K562 (cell line): ENCODE results near the gene DBNDD2. TPM values are rescaled to one million over a fixed set of nuclear protein-coding genes. Genes with fewer than 3 reads are reported as not detected.

Source experiments
- ATAC-seq: fragments of 200-7000 bp; cut with Tn5 transposase; 3 replicates; pipeline ENCODE4 v1.9.1; 2020; ENCODE audit warnings: moderate library complexity
- BruUV-seq: library from RNA; stranded (reverse); fragments of 400-500 nt; replicated peaks from 2 replicates; lab custom pipeline; 2021; lab: Mats Ljungman, UMichigan
- CTCF ChIA-PET: fragments of 300-600 bp; formaldehyde crosslinking; extraction: SDS; loops from one replicate; lab custom pipeline; 2021; ENCODE audit warnings: low intra/inter-chr PET ratio; lab: Yijun Ruan, JAX
- POLR2A ChIA-PET: fragments of 300-600, 350-650 bp; sonication (Branson Sonifier 250); formaldehyde crosslinking; extraction: SDS; loops from one replicate; lab custom pipeline; 2021; ENCODE audit warnings: antibody characterized with exemption, inconsistent platforms; lab: Yijun Ruan, JAX
- DNase-seq, 4 experiments: peaks; one replicate each; pipeline versions ENCODE4 v3.0.0 to v3.0.0-alpha.2; 2011 to 2018; ENCODE audit warnings: low spot score in 3 of 4, mixed read lengths in 3 of 4; ENCODE audit errors: extremely low read depth in 1 of 4
- FAIRE-seq: peaks from 2 replicates; lab custom pipeline; 2011; peaks lifted over from hg19 to GRCh38; lab: Jason Lieb, UNC
- H2AFZ ChIP-seq: 2 replicates; pipeline ENCODE4 v1.6.0; 2011; ENCODE audit warnings: low read depth, low read length, control low read depth, inconsistent platforms
- H3K27ac ChIP-seq: fragments of 200-600 bp; 3 replicates; pipeline ENCODE4 v1.8.0; 2011; ENCODE audit warnings: low read depth, mild to moderate bottlenecking, control low read depth, inconsistent platforms, low read length, moderate library complexity, mixed read lengths; ENCODE audit errors: extremely low read depth
- H3K27me3 ChIP-seq, 2 experiments: fragments of 300-600 bp in 1 of 2; 2 replicates in 1 of 2; 3 replicates in 1 of 2; pipeline versions ENCODE4 v1.6.0 to v1.8.0; 2011; ENCODE audit warnings: inconsistent platforms in 2 of 2, low read length in 2 of 2, mild to moderate bottlenecking in 1 of 2, mixed read lengths in 1 of 2, moderate library complexity in 1 of 2; ENCODE audit not compliant: control insufficient read depth in 2 of 2, insufficient read depth in 2 of 2
- H3K36me3 ChIP-seq: fragments of 300-600 bp; 3 replicates; pipeline ENCODE4 v1.8.0; 2011; ENCODE audit warnings: mild to moderate bottlenecking, low read length, inconsistent platforms; ENCODE audit not compliant: control insufficient read depth, insufficient read depth
- H3K4me1 ChIP-seq, 2 experiments: fragments of 200-600 bp in 1 of 2; replicated peaks in 1 of 2; 2 replicates in 1 of 2; 3 replicates in 1 of 2; pipeline versions ENCODE4 v1.5.1 to v1.8.0; 2011; ENCODE audit warnings: inconsistent platforms in 2 of 2, low read length in 2 of 2, mild to moderate bottlenecking in 1 of 2, mixed read lengths in 1 of 2, moderate library complexity in 1 of 2; ENCODE audit not compliant: control insufficient read depth in 2 of 2, insufficient read depth in 2 of 2
- H3K4me2 ChIP-seq: 2 replicates; pipeline ENCODE4 v1.6.1; 2011; ENCODE audit warnings: low read length, control low read depth, inconsistent platforms, mixed read lengths; ENCODE audit not compliant: insufficient read depth
- H3K4me3 ChIP-seq: fragments of 200-600 bp; sonication (generic), shearing (Covaris generic); 2 replicates; pipeline ENCODE4 v1.5.1; 2016; ENCODE audit warnings: control low read depth, inconsistent platforms
- H3K79me2 ChIP-seq: fragments of 200-600 bp; 3 replicates; pipeline ENCODE4 v1.8.0; 2011; ENCODE audit warnings: low read length, inconsistent platforms; ENCODE audit not compliant: control insufficient read depth, insufficient read depth
- H3K9ac ChIP-seq, 2 experiments: 2 replicates each; pipeline versions ENCODE4 v1.6.0 to v1.6.1; 2011; ENCODE audit warnings: low read depth in 2 of 2, low read length in 2 of 2, control low read depth in 1 of 2, inconsistent platforms in 1 of 2, mild to moderate bottlenecking in 1 of 2, mixed read lengths in 1 of 2; ENCODE audit not compliant: insufficient read depth in 1 of 2
- H3K9me1 ChIP-seq: one replicate; pipeline ENCODE4 v1.6.0; 2011; ENCODE audit warnings: inconsistent platforms, mild to moderate bottlenecking, low read length, moderate library complexity; ENCODE audit not compliant: control insufficient read depth, insufficient read depth
- H3K9me3 ChIP-seq: replicated peaks from 2 replicates; pipeline ENCODE4 v1.5.1; 2011; ENCODE audit warnings: low read depth, low read length, inconsistent platforms; ENCODE audit not compliant: control insufficient read depth, insufficient read depth
- H4K20me1 ChIP-seq: replicated peaks from 2 replicates; pipeline ENCODE4 v1.6.1; 2011; ENCODE audit warnings: low read length, inconsistent platforms, mixed read lengths; ENCODE audit not compliant: control insufficient read depth, insufficient read depth
- BRCA1 ChIP-seq, 2 experiments: fragments of 450-650 bp in 1 of 2; sonication (generic) in 1 of 2; formaldehyde crosslinking in 1 of 2; IDR thresholded peaks; 2 replicates each; pipeline versions ENCODE4 v1.5.0 to v1.6.1; 2017 to 2020; ENCODE audit warnings: mild to moderate bottlenecking in 1 of 2, missing genetic modification reagents in 1 of 2
- CCAR2 ChIP-seq: fragments of 200-400 bp; formaldehyde crosslinking; IDR thresholded peaks from 2 replicates; pipeline ENCODE4 v1.6.1; 2017; ENCODE audit warnings: mild to moderate bottlenecking, low read depth, low read length
- HNRNPH1 ChIP-seq: fragments of 200-400 bp; formaldehyde crosslinking; optimal IDR thresholded peaks from 2 replicates; pipeline ENCODE3; 2017; ENCODE audit warnings: low read depth, mild to moderate bottlenecking, low read length, moderate library complexity
- LARP7 ChIP-seq: fragments of 450-650 bp; IDR thresholded peaks from 2 replicates; pipeline ENCODE4 v1.6.1; 2016
- NR1H2 ChIP-seq: sonication (generic); formaldehyde crosslinking; IDR thresholded peaks from 2 replicates; pipeline ENCODE4 v1.4.0; 2020; ENCODE audit warnings: mild to moderate bottlenecking, missing genetic modification reagents
- PHF20 ChIP-seq: fragments of 450-650 bp; IDR thresholded peaks from 2 replicates; pipeline ENCODE4 v1.6.1; 2018; ENCODE audit not compliant: partially characterized antibody
- ZNF253 ChIP-seq: fragments of 250-450 bp; sonication (Bioruptor Pico); conservative IDR thresholded peaks from 2 replicates; pipeline ENCODE4 v1.6.1; 2021; ENCODE audit warnings: mild to moderate bottlenecking
- ZNF316 ChIP-seq: fragments of 450-650 bp; IDR thresholded peaks from 2 replicates; pipeline ENCODE4 v1.6.1; 2016
- WGBS: fragments of 100-300 bp; shearing (Covaris generic); methylation state at CpG from one replicate; pipeline ENCODE4 v1.1.6; 2016; ENCODE audit warnings: low coverage, mixed read lengths; ENCODE audit not compliant: insufficient coverage; ENCODE audit errors: missing lambda C conversion rate; 5-methylcytosine and 5-hydroxymethylcytosine counted together
- in situ Hi-C: fragments of 300-500 bp; cut with MboI; formaldehyde crosslinking; loops from 4 replicates; pipeline ENCODE4 v1.15.0; 2018; ENCODE audit warnings: inconsistent platforms, mixed read lengths
- intact Hi-C: fragments of 100-400 bp; cut with micrococcal nuclease; formaldehyde crosslinking; loops from 2 replicates; pipeline ENCODE4 v1.14.2; 2022
- polyA plus RNA-seq, 8 experiments: library from polyadenylated mRNA; depleted of rRNA in 4 of 8; stranded (reverse) in 5 of 8; unstranded in 3 of 8; fragments of >200 nt; fragmentation: Nextera tagmentation in 2 of 8; fragmentation: Illumina TruSeq in 1 of 8; extraction: Ambion mirVana in 2 of 8; extraction: Trizol in 1 of 8; gene quantifications; 2 replicates each; pipeline versions ENCODE4 v1.2.1 to v1.2.3, GENCODE V29; 2011 to 2014; ENCODE audit warnings: inconsistent platforms in 1 of 8, missing spikeins in 1 of 8
- total RNA-seq, 7 experiments: library from RNA; depleted of rRNA in 6 of 7; stranded (reverse); fragments of >200 nt in 6 of 7; fragmentation: Illumina TruSeq in 2 of 7; extraction: Trizol in 2 of 7; gene quantifications; 2 replicates each; pipeline versions ENCODE4 v1.2.1 to v1.2.3, GENCODE V29; 2011 to 2021; ENCODE audit warnings: low replicate concordance in 1 of 7
- TF ChIP-seq, protein P1 (sequence below): IDR thresholded peaks from 2 replicates; pipeline ENCODE4 v1.6.1; 2016; ENCODE audit warnings: missing genetic modification characterization, missing compliant biosample characterization
- TF ChIP-seq, protein P2 (sequence below): fragments of 450-650 bp; IDR thresholded peaks from 2 replicates; pipeline ENCODE4 v1.6.1; 2016; ENCODE audit warnings: low read depth, mild to moderate bottlenecking, moderate library complexity
- TF ChIP-seq, protein P3 (sequence below): fragments of 450-650 bp; IDR thresholded peaks from 2 replicates; pipeline ENCODE4 v1.6.1; 2014; ENCODE audit warnings: low read depth, mild to moderate bottlenecking, moderate library complexity, borderline replicate concordance
- TF ChIP-seq, protein P4 (sequence below): fragments of 450-650 bp; IDR thresholded peaks from 2 replicates; pipeline ENCODE4 v1.6.1; 2017; ENCODE audit warnings: mild to moderate bottlenecking, moderate library complexity
- TF ChIP-seq, protein P5 (sequence below): fragments of 200-800 bp; sonication (Bioruptor generic); IDR thresholded peaks from 2 replicates; pipeline ENCODE4 v1.6.1; 2017; ENCODE audit warnings: missing genetic modification characterization, missing compliant biosample characterization
- TF ChIP-seq, protein P6 (sequence below), 3 experiments: IDR thresholded peaks in 2 of 3; conservative IDR thresholded peaks in 1 of 3; 2 replicates each; pipeline ENCODE4 v1.5.1; 2011 to 2012; ENCODE audit warnings: low read length in 3 of 3, mild to moderate bottlenecking in 3 of 3, control low read depth in 2 of 3, improper control_type of control experiment in 1 of 3, inconsistent platforms in 1 of 3, low read depth in 1 of 3, mixed read lengths in 1 of 3, moderate library complexity in 1 of 3; ENCODE audit not compliant: insufficient read depth in 2 of 3

Gene DBNDD2
- total and polyA plus RNA-seq, 9 of the 15 experiments (the other 6 are each of a cell fraction or from before 2014, with no cell fraction given), result 12.8 to 64.0 (median 35.8) TPM

DNA sequence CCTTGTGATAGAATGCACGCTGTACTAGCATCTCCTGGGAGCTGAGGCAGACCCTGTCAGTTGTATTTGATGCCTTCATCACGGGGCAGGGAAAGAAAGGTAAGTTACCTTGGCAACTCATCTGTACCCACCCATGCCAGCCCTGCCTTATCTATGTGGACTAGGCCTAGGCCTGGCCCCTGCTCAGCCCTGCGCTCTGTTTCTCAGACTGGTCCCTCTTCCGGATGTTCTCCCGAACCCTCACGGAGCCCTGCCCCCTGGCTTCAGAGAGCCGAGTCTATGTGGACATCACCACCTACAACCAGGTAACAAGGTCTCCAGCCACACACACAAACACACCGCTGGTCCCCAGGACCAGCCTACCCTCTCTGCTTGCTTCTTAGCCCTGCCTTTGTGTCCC, 12.0 kb downstream of the DBNDD2 start:
- 90% methylated on average over 8 of the region's 8 CpGs for WGBS
- Histone ChIP-seq H3K79me2 (peaks cover 26% of the 10 kb centered on the region), H3K9me3 (no peaks in the 10 kb centered on the region), H3K27me3 (no peaks in the 10 kb centered on the region), H3K4me3 (no peak overlapping the region), H3K9me1 (no peaks in the 10 kb centered on the region), H3K36me3 (peaks cover 69% of the 10 kb centered on the region; the same call in 2 of the 3 replicates), H3K27ac (no peak overlapping the region), H3K4me1 (peaks cover 4 to 8% of the 10 kb centered on the region in 2 experiments; a peak in 1 of 5 replicates), H4K20me1 (no peaks in the 10 kb centered on the region), H3K9ac (no peak overlapping the region), H2AFZ (no peak overlapping the region), H3K4me2 (no peak overlapping the region)
- in situ Hi-C loops, result no loop called here
- no peak for FAIRE-seq
- ChIA-PET POLR2A (interaction anchor here (0.7 to 1.9 kb wide), 2 partner anchors 47 to 108 kb away, joined by 3 to 5 read pairs; no protein-coding TSS in a partner anchor), CTCF (no interaction called here)
- TF ChIP-seq, protein P1, sequence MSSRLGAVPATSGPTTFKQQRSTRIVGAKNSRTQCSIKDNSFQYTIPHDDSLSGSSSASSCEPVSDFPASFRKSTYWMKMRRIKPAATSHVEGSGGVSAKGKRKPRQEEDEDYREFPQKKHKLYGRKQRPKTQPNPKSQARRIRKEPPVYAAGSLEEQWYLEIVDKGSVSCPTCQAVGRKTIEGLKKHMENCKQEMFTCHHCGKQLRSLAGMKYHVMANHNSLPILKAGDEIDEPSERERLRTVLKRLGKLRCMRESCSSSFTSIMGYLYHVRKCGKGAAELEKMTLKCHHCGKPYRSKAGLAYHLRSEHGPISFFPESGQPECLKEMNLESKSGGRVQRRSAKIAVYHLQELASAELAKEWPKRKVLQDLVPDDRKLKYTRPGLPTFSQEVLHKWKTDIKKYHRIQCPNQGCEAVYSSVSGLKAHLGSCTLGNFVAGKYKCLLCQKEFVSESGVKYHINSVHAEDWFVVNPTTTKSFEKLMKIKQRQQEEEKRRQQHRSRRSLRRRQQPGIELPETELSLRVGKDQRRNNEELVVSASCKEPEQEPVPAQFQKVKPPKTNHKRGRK (tag), result no peak
- TF ChIP-seq HNRNPH1 (no peak), LARP7 (no peak), CCAR2 (no peak), NR1H2 (CRISPR knock-in tag) (no peak), ZNF316 (no peak), BRCA1 (IDR thresholded peaks at IDR 0.05) (no peak), BRCA1 (CRISPR knock-in tag; IDR thresholded peaks at IDR 0.05) (no peak), ZNF253 (CRISPR knock-in tag) (no peak), PHF20 (no peak)
- TF ChIP-seq, protein P2, sequence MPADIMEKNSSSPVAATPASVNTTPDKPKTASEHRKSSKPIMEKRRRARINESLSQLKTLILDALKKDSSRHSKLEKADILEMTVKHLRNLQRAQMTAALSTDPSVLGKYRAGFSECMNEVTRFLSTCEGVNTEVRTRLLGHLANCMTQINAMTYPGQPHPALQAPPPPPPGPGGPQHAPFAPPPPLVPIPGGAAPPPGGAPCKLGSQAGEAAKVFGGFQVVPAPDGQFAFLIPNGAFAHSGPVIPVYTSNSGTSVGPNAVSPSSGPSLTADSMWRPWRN, result no peak
- TF ChIP-seq, protein P3, sequence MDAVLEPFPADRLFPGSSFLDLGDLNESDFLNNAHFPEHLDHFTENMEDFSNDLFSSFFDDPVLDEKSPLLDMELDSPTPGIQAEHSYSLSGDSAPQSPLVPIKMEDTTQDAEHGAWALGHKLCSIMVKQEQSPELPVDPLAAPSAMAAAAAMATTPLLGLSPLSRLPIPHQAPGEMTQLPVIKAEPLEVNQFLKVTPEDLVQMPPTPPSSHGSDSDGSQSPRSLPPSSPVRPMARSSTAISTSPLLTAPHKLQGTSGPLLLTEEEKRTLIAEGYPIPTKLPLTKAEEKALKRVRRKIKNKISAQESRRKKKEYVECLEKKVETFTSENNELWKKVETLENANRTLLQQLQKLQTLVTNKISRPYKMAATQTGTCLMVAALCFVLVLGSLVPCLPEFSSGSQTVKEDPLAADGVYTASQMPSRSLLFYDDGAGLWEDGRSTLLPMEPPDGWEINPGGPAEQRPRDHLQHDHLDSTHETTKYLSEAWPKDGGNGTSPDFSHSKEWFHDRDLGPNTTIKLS, result no peak
- TF ChIP-seq, protein P4, sequence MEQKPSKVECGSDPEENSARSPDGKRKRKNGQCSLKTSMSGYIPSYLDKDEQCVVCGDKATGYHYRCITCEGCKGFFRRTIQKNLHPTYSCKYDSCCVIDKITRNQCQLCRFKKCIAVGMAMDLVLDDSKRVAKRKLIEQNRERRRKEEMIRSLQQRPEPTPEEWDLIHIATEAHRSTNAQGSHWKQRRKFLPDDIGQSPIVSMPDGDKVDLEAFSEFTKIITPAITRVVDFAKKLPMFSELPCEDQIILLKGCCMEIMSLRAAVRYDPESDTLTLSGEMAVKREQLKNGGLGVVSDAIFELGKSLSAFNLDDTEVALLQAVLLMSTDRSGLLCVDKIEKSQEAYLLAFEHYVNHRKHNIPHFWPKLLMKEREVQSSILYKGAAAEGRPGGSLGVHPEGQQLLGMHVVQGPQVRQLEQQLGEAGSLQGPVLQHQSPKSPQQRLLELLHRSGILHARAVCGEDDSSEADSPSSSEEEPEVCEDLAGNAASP, result no peak
- TF ChIP-seq, protein P5, sequence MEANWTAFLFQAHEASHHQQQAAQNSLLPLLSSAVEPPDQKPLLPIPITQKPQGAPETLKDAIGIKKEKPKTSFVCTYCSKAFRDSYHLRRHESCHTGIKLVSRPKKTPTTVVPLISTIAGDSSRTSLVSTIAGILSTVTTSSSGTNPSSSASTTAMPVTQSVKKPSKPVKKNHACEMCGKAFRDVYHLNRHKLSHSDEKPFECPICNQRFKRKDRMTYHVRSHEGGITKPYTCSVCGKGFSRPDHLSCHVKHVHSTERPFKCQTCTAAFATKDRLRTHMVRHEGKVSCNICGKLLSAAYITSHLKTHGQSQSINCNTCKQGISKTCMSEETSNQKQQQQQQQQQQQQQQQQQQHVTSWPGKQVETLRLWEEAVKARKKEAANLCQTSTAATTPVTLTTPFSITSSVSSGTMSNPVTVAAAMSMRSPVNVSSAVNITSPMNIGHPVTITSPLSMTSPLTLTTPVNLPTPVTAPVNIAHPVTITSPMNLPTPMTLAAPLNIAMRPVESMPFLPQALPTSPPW (CRISPR knock-in tag), result no peak
- TF ChIP-seq, protein P6, sequence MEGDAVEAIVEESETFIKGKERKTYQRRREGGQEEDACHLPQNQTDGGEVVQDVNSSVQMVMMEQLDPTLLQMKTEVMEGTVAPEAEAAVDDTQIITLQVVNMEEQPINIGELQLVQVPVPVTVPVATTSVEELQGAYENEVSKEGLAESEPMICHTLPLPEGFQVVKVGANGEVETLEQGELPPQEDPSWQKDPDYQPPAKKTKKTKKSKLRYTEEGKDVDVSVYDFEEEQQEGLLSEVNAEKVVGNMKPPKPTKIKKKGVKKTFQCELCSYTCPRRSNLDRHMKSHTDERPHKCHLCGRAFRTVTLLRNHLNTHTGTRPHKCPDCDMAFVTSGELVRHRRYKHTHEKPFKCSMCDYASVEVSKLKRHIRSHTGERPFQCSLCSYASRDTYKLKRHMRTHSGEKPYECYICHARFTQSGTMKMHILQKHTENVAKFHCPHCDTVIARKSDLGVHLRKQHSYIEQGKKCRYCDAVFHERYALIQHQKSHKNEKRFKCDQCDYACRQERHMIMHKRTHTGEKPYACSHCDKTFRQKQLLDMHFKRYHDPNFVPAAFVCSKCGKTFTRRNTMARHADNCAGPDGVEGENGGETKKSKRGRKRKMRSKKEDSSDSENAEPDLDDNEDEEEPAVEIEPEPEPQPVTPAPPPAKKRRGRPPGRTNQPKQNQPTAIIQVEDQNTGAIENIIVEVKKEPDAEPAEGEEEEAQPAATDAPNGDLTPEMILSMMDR (IDR thresholded peaks at IDR 0.05 in 2 of 3, conservative IDR thresholded peaks at IDR 0.05 in 1 of 3; ENCODE audit: insufficient read depth in 2 of 3, low read depth in 1 of 3, low read length in 3 of 3), result no peak
- no TSS peak for BruUV-seq
- no peak for DNase-seq
- ATAC-seq, result no peak
- intact Hi-C loops, result no loop called here
